IPS-15b (cell line): Measurements from ENCODE around the gene EIF3L.

Experiments
- H3K27me3 ChIP-seq: one replicate; pipeline ENCODE4 v1.6.1; 2013; ENCODE audit warnings: low read length; ENCODE audit not compliant: control insufficient read depth, insufficient read depth
- H3K36me3 ChIP-seq: one replicate; pipeline ENCODE4 v1.6.1; 2013; ENCODE audit warnings: low read length; ENCODE audit not compliant: control insufficient read depth, insufficient read depth
- H3K4me1 ChIP-seq: one replicate; pipeline ENCODE4 v1.6.1; 2013; ENCODE audit warnings: mild to moderate bottlenecking, low read length; ENCODE audit not compliant: control insufficient read depth, insufficient read depth
- H3K4me3 ChIP-seq: one replicate; pipeline ENCODE4 v1.5.1; 2013; ENCODE audit warnings: low read depth, low read length
- H3K9ac ChIP-seq: one replicate; pipeline ENCODE4 v1.6.1; 2013; ENCODE audit warnings: low read depth, mild to moderate bottlenecking, low read length
- H3K9me3 ChIP-seq: one replicate; pipeline ENCODE4 v1.6.1; 2013; ENCODE audit warnings: mild to moderate bottlenecking, low read length; ENCODE audit not compliant: control insufficient read depth, insufficient read depth

Gene EIF3L

DNA sequence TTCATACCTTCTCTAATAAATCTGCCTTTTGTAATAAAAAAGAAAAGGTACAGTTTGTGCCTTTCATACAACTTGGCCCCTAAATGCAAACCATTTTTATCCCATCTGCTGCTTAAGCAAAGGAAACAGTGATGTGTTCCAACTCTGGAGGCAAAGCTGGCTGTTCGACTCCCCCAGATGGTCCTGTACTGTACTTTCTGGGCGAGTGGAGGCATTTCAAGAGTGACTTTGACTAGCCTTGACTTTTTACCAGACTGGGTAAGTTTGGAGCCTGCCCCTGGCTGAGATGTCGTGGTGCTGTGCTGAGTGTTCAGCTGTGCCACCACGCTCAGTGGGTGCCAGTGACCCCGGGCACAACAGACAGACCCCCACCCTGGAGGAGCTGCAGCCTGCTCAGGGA is 67.1 kb downstream of the EIF3L start:
- Histone ChIP-seq H3K27me3 (no peaks in the 10 kb centered on the region), H3K36me3 (peaks cover 10% of the 10 kb centered on the region), H3K4me3 (no peak overlapping the region), H3K9ac (no peak overlapping the region), H3K4me1 (no peaks in the 10 kb centered on the region), H3K9me3 (no peaks in the 10 kb centered on the region)

DNA sequence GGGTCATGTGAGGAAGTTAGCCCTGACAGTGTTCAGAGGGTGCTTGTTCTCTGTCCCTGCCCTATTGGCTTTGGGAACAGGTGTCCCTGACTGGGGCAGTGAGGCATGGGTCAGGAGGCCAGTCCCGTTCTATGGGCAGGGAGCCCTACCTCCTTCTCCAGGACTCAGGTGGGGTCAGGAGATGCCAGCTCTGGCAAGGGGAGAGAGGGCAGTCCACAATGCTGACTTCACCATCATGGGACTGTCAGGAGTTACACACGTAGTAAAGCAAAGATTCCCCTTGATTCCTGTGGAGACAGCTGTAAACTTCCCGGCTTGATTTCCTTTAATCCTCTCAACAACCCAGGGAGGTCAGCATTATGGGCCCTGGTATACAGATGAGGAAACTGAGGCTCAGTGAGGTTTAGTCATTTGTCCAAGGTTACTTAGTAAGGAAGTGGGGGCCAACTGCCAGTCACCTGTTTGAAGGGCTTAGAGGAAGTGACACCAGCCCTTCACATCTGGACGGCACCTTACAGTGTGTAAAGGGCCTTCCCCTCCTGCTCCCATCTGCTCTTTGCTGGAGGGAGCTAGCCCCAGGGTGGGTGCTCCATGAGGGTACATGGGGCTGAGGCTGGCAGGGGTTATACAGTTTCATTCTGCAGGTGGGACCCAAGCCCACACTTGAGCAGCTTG is 68.8 kb downstream of the EIF3L start:
- H3K36me3 ChIP-seq, result peaks cover 10% of the 10 kb centered on the region
- H3K9me3 ChIP-seq, result no peaks in the 10 kb centered on the region
- no peak overlapping the region for H3K4me3 ChIP-seq
- H3K9ac ChIP-seq, result no peak overlapping the region
- H3K27me3 ChIP-seq, result no peaks in the 10 kb centered on the region
- no peaks in the 10 kb centered on the region for H3K4me1 ChIP-seq

DNA sequence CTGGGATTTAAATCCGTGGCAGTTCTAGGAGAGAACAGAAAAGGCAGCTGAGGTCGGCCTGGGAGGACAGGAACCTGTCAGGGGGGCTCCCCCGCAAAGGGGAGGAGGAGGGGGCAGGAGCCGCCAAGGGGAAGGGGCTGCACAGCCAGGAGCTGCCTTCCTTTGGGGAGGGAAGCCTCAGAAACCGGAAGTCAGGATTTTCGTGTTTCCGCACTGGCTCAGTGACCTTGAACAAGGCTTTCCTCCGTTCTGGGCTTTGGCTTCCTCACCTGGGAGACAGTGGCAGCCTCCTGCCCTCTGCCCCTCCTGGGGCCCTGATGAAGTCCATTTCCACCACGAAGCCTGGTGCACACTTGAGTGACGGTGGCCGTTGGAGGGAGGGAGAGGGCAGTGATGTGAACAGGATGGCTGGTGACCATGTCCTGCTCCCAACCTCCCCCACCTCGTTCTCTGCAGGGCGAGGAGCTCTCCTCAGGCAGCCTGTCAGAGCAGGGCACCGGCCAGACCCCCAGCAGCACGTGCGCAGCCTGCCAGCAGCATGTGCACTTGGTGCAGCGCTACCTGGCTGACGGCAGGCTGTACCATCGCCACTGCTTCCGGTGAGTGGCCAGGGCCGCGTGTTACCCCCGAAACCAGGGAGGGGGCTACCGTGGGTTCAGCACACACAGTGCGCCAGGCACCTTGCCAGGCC is 69.5 kb downstream of the EIF3L start:
- peaks cover 5% of the 10 kb centered on the region for H3K36me3 ChIP-seq
- H3K4me1 ChIP-seq, result no peaks in the 10 kb centered on the region
- H3K9me3 ChIP-seq, result no peaks in the 10 kb centered on the region
- no peak overlapping the region for H3K4me3 ChIP-seq
- no peak overlapping the region for H3K9ac ChIP-seq
- H3K27me3 ChIP-seq, result no peaks in the 10 kb centered on the region

DNA sequence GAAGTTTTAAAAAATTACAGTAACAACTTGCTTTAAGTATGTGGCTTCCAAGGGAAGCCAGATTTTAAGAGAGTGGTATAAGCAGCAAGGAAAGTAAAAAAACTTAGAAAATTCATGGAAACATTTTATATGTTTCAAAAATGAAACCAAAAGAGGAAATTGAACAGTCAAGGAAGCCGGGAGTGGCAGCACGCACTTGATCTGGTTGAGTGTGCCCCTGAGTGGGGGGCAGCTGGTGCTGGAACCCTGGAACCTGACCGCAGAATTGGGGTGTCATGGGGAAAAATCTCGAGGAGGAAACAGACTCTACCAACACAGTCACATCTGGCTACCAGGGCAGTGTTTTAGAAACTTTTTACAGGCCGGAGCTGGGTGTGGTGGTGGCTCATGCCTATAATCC is 70.9 kb downstream of the EIF3L start:
- Histone ChIP-seq H3K9me3 (no peaks in the 10 kb centered on the region), H3K4me1 (no peaks in the 10 kb centered on the region), H3K27me3 (no peaks in the 10 kb centered on the region), H3K4me3 (no peak overlapping the region), H3K9ac (no peak overlapping the region), H3K36me3 (peaks cover 5% of the 10 kb centered on the region)

DNA sequence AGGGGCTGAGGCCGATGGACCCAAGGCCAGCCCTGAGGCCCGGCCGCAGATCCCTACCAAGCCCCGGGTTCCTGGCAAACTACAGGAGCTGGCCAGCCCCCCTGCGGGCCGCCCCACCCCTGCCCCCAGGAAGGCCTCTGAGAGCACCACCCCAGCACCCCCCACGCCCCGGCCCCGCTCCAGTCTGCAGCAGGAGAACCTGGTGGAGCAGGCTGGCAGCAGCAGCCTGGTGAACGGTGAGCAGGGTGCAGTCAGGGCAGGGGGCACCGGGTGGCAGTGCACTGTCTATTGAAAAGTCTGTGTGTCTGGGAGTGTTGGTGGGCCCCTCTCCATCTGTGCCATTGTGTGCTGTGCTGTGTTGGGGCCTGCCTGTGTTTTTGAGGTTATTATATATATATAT is 73.0 kb downstream of the EIF3L start:
- peaks cover 15% of the 10 kb centered on the region for H3K36me3 ChIP-seq
- H3K27me3 ChIP-seq, result no peaks in the 10 kb centered on the region
- no peaks in the 10 kb centered on the region for H3K4me1 ChIP-seq
- H3K4me3 ChIP-seq, result no peak overlapping the region
- H3K9me3 ChIP-seq, result no peaks in the 10 kb centered on the region
- no peak overlapping the region for H3K9ac ChIP-seq

DNA sequence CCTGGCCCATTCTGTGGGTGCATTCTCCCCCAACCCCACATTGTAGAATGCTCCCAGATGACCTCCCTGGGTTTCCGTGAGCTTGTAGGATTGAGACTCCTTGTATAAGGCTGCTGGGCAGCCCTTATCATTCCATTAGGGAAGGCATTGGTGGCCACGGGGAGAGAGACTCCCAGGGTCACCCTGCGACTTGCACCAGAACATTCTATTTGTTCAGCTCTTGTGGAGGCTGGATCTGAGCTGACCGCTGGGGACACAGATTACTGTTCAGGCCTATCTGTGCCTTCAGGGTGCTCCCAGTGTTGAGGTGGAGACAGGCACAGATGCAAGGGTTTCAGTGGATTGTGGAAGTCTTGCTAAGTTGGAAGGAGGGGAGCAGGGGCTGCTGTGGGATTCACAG is 74.7 kb downstream of the EIF3L start:
- Histone ChIP-seq H3K27me3 (no peaks in the 10 kb centered on the region), H3K4me1 (no peaks in the 10 kb centered on the region), H3K9me3 (no peaks in the 10 kb centered on the region), H3K4me3 (no peak overlapping the region), H3K36me3 (peaks cover 21% of the 10 kb centered on the region), H3K9ac (no peak overlapping the region)

DNA sequence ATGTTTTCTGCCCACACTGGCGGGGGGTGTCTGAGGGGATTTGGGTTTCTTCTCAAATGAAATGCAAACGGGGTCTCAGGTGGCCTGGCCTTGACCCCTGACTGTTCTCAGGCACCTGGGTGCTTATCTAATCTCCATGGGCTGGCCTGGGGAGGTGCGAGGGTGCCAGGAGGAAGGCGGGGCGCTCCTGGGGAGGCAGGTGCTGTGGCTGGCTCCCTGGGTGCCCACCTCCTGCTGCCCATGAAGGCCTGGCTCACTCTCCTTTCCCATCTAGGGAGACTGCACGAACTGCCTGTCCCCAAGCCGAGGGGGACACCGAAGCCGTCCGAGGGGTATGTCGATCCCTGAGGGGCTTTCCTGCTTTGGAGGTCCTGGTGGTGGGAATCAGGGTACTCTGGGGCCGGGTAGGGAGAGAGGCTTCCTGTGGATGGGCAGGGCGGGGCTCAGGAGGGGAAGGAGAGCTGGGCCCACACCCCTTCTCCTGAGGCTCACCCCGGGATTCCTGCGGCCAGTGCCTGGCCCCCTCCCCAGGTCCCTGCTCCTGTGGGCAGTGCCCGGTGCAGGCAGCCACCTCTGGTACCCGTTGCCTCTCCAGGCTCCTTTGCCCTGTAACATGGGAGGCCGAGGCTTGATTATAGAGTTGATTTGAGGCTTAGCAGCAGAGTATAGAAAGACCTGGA is 75.3 kb downstream of the EIF3L start:
- Histone ChIP-seq H3K9ac (no peak overlapping the region), H3K4me3 (no peak overlapping the region), H3K4me1 (no peaks in the 10 kb centered on the region), H3K9me3 (no peaks in the 10 kb centered on the region), H3K27me3 (no peaks in the 10 kb centered on the region), H3K36me3 (peaks cover 24% of the 10 kb centered on the region)

DNA sequence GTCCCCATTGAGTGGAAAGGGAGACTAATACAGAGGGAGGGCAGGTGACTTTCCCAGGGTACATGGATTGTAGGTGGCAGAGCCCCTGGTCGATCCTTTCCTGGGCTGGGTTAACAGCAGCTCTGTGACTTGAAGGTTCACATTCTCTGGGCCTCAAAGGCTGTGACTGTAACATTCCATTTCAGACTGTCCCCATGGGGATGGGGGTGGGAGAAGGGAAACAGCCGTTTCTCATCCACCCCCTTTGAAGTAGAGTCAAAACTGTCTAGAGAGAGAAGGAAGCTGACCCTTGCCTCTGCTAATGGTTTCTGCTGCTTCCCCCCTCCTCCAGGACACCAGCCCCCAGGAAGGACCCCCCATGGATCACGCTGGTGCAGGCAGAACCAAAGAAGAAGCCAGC is 76.1 kb downstream of the EIF3L start:
- Histone ChIP-seq H3K27me3 (no peaks in the 10 kb centered on the region), H3K36me3 (peaks cover 25% of the 10 kb centered on the region), H3K9ac (no peak overlapping the region), H3K4me3 (no peak overlapping the region), H3K4me1 (no peaks in the 10 kb centered on the region), H3K9me3 (no peaks in the 10 kb centered on the region)

DNA sequence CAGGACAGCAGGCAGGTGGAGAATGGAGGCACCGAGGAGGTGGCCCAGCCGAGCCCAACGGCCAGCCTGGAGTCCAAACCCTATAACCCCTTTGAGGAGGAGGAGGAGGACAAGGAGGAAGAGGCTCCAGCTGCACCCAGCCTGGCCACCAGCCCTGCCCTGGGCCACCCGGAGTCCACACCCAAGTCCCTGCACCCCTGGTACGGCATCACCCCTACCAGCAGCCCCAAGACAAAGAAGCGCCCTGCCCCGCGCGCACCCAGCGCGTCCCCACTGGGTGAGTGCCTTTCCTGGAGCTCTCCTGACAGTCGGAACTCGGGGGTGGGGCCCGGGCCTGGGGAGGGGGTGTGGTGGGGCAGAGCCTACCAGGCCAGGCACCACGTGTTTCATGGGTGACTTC is 76.5 kb downstream of the EIF3L start:
- Histone ChIP-seq H3K9me3 (no peaks in the 10 kb centered on the region), H3K36me3 (peaks cover 25% of the 10 kb centered on the region), H3K27me3 (no peaks in the 10 kb centered on the region), H3K4me3 (no peak overlapping the region), H3K4me1 (no peaks in the 10 kb centered on the region), H3K9ac (no peak overlapping the region)

DNA sequence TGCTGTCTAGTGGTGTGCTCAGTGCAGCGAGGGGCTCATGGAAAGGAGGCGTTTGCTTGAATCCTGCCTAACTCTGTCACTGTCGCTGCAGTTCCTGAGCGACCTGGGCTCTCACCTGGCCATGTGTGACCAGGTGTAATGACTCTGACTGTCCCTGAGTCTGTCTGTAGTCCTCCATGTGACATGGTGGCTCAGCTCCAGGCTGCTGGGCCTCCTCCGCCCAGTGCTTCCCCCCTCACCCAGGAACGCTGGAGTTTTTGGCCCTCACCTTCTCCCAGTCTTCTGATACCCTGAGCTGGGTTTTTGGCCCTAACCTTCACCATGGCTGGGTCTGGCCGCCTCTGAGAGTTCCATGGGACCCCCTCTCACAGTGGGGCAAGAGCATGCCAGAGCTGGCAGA is 77.1 kb downstream of the EIF3L start:
- no peaks in the 10 kb centered on the region for H3K4me1 ChIP-seq
- no peak overlapping the region for H3K9ac ChIP-seq
- peaks cover 25% of the 10 kb centered on the region for H3K36me3 ChIP-seq
- no peaks in the 10 kb centered on the region for H3K9me3 ChIP-seq
- no peaks in the 10 kb centered on the region for H3K27me3 ChIP-seq
- no peak overlapping the region for H3K4me3 ChIP-seq

DNA sequence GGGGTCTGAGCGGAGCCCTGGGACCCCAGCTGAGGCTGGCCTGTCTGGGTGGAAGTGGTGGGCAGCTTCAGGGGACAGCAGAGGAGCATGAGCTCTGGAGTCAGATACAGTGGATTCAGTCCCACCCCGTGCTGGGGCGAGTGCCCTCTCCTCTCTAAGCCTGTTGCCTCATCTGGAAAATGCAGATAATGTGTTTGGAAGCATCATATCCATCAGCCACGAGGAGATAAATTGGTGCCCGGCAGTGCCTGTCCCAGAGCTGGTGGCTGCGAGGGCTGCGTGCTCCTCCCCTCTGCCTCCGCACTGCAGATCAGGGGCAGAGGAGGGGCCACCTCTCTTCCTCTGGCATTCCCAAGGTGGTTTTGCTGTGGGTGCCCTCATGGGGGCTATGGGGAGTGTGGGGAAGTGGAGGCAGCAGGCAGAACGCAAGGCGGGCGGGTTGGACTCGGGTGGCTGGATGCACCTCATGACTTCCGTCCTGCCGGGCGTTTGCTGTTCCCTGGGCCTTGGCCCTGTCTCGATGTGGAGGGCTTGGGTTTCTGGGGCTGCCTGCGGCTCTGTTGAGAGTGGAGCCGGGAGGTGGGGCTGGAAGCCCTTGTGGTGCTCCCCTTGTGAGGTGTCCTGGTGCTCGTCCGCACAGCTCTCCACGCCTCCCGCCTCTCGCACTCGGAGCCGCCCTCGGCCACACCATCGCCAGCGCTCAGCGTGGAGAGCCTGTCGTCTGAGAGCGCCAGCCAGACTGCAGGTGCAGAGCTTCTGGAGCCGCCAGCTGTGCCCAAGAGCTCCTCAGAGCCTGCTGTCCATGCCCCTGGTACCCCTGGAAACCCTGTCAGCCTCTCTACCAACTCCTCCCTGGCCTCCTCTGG is 77.8 kb downstream of the EIF3L start:
- H3K4me1 ChIP-seq, result no peaks in the 10 kb centered on the region
- H3K9me3 ChIP-seq, result no peaks in the 10 kb centered on the region
- no peak overlapping the region for H3K4me3 ChIP-seq
- no peaks in the 10 kb centered on the region for H3K27me3 ChIP-seq
- no peak overlapping the region for H3K9ac ChIP-seq
- H3K36me3 ChIP-seq, result peaks cover 25% of the 10 kb centered on the region
